Osteoblast (primary cell): ENCODE results near the gene ZDHHC14. TPM values are rescaled to one million over a fixed set of nuclear protein-coding genes. Genes with fewer than 3 reads are reported as not detected.

Experiments
- DNase-seq: peaks from one replicate; pipeline ENCODE4 v3.0.0; 2011; ENCODE audit warnings: low spot score, mixed read lengths; ENCODE audit not compliant: insufficient read length; ENCODE audit errors: missing footprints
- H2AFZ ChIP-seq: 2 replicates; pipeline ENCODE4 v1.6.0; 2011; ENCODE audit warnings: mild to moderate bottlenecking, low read length
- H3K27ac ChIP-seq: 2 replicates; pipeline ENCODE4 v1.5.1; 2011; ENCODE audit warnings: mild to moderate bottlenecking, low read depth, low read length, moderate library complexity
- H3K27me3 ChIP-seq: 2 replicates; pipeline ENCODE4 v1.6.0; 2012; ENCODE audit warnings: mild to moderate bottlenecking, control low read depth, inconsistent platforms, low read length, moderate library complexity; ENCODE audit not compliant: insufficient read depth
- H3K36me3 ChIP-seq: 2 replicates; pipeline ENCODE4 v1.5.1; 2011; ENCODE audit warnings: mild to moderate bottlenecking, low read length, control low read depth, moderate library complexity; ENCODE audit not compliant: insufficient read depth
- H3K4me1 ChIP-seq: 2 replicates; pipeline ENCODE4 v1.5.1; 2011; ENCODE audit warnings: mild to moderate bottlenecking, low read length, control low read depth, moderate library complexity; ENCODE audit not compliant: insufficient read depth
- H3K4me2 ChIP-seq: 2 replicates; pipeline ENCODE4 v1.6.0; 2011; ENCODE audit warnings: mild to moderate bottlenecking, low read length; ENCODE audit not compliant: insufficient read depth
- H3K4me3 ChIP-seq: fragments of 200-600 bp; sonication (generic); 3 replicates; pipeline ENCODE4 v1.5.1; 2012; ENCODE audit warnings: mild to moderate bottlenecking, low read length, inconsistent platforms; ENCODE audit not compliant: insufficient read depth
- H3K79me2 ChIP-seq: 2 replicates; pipeline ENCODE4 v1.6.0; 2012; ENCODE audit warnings: mild to moderate bottlenecking, low read length, control low read depth, inconsistent platforms; ENCODE audit not compliant: insufficient read depth
- H3K9me3 ChIP-seq: 2 replicates; pipeline ENCODE4 v1.5.1; 2011; ENCODE audit warnings: low read depth, low read length, control low read depth
- H4K20me1 ChIP-seq: 2 replicates; pipeline ENCODE4 v1.6.0; 2012; ENCODE audit warnings: mild to moderate bottlenecking, low read length, control low read depth; ENCODE audit not compliant: insufficient read depth
- CTCF ChIP-seq: IDR thresholded peaks from 2 replicates; pipeline ENCODE4 v1.5.1; 2011; ENCODE audit warnings: mild to moderate bottlenecking, low read depth, low read length, moderate library complexity; ENCODE audit errors: extremely low read depth
- total RNA-seq: library from RNA; depleted of rRNA; stranded (reverse); fragments of >200 nt; gene quantifications from 2 replicates; pipeline ENCODE4 v1.2.3, GENCODE V29; 2012

The ZDHHC14 gene
- total RNA-seq, 1 donor = 1.4 TPM

- Histone ChIP-seq H3K79me2 (no peaks in the 10 kb centered on the region), H3K27ac (no peak overlapping the region), H3K4me3 (no peak overlapping the region), H3K4me1 (no peaks in the 10 kb centered on the region), H3K9me3 (no peaks in the 10 kb centered on the region), H3K27me3 (no peaks in the 10 kb centered on the region), H4K20me1 (no peaks in the 10 kb centered on the region), H3K36me3 (no peaks in the 10 kb centered on the region), H2AFZ (no peak overlapping the region), H3K4me2 (no peak overlapping the region)
- DNase-seq = no peak
- TF ChIP-seq CTCF = no peak
These were observed 47.6 kb downstream of the ZDHHC14 start for GRCh38 chr6:157428427-157429202.

GRCh38 chr6:157429248-157429647, 48.3 kb downstream of the ZDHHC14 start:
- TF ChIP-seq CTCF = no peak
- no peak overlapping the region for H3K4me3 ChIP-seq
- DNase-seq = no peak
- H3K36me3 ChIP-seq = no peaks in the 10 kb centered on the region
- no peak overlapping the region for H2AFZ ChIP-seq
- no peak overlapping the region for H3K4me2 ChIP-seq
- H4K20me1 ChIP-seq = no peaks in the 10 kb centered on the region
- no peaks in the 10 kb centered on the region for H3K27me3 ChIP-seq
- no peaks in the 10 kb centered on the region for H3K79me2 ChIP-seq
- no peak overlapping the region for H3K27ac ChIP-seq
- no peaks in the 10 kb centered on the region for H3K4me1 ChIP-seq
- H3K9me3 ChIP-seq = no peaks in the 10 kb centered on the region

GRCh38 chr6:157430834-157431233, 49.8 kb downstream of the ZDHHC14 start:
- no peaks in the 10 kb centered on the region for H3K9me3 ChIP-seq
- TF ChIP-seq CTCF = no peak
- no peaks in the 10 kb centered on the region for H3K36me3 ChIP-seq
- no peak overlapping the region for H2AFZ ChIP-seq
- H4K20me1 ChIP-seq = no peaks in the 10 kb centered on the region
- no peak overlapping the region for H3K4me2 ChIP-seq
- peaks cover 3% of the 10 kb centered on the region for H3K27me3 ChIP-seq
- no peak overlapping the region for H3K27ac ChIP-seq
- H3K4me1 ChIP-seq = no peaks in the 10 kb centered on the region
- H3K4me3 ChIP-seq = no peak overlapping the region
- no peaks in the 10 kb centered on the region for H3K79me2 ChIP-seq
- no peak for DNase-seq

- no peak overlapping the region for H3K27ac ChIP-seq
- H2AFZ ChIP-seq = no peak overlapping the region
- no peaks in the 10 kb centered on the region for H3K79me2 ChIP-seq
- H3K36me3 ChIP-seq = no peaks in the 10 kb centered on the region
- no peak for DNase-seq
- no peaks in the 10 kb centered on the region for H3K9me3 ChIP-seq
- H3K4me1 ChIP-seq = no peaks in the 10 kb centered on the region
- no peak for TF ChIP-seq CTCF
- H3K27me3 ChIP-seq = peaks cover 6% of the 10 kb centered on the region
- no peaks in the 10 kb centered on the region for H4K20me1 ChIP-seq
- H3K4me3 ChIP-seq = no peak overlapping the region
- no peak overlapping the region for H3K4me2 ChIP-seq
These were observed 51.4 kb downstream of the ZDHHC14 start for GRCh38 chr6:157432231-157432891.
